ENCODE data around the gene CDC6.

CDC6 gene, protein sequence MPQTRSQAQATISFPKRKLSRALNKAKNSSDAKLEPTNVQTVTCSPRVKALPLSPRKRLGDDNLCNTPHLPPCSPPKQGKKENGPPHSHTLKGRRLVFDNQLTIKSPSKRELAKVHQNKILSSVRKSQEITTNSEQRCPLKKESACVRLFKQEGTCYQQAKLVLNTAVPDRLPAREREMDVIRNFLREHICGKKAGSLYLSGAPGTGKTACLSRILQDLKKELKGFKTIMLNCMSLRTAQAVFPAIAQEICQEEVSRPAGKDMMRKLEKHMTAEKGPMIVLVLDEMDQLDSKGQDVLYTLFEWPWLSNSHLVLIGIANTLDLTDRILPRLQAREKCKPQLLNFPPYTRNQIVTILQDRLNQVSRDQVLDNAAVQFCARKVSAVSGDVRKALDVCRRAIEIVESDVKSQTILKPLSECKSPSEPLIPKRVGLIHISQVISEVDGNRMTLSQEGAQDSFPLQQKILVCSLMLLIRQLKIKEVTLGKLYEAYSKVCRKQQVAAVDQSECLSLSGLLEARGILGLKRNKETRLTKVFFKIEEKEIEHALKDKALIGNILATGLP

GRCh38 chr17:40287494-40288369, at the start of gene CDC6:
Gene CDC6, plus strand, starts transcription at chr17:40287879. Its CDS starts 1,542 bp downstream, at chr17:40289421.
- in situ Hi-C loops (cut with HindIII; ENCODE audit: low sequenced_read_pairs): loop anchor here (25.0 kb wide), 1 partner anchor 100 kb away; the partner anchor contains the start of gene RAPGEFL1
- peak; percentile 99 for DNase-seq (ENCODE audit: low read depth, low spot score)

DNA sequence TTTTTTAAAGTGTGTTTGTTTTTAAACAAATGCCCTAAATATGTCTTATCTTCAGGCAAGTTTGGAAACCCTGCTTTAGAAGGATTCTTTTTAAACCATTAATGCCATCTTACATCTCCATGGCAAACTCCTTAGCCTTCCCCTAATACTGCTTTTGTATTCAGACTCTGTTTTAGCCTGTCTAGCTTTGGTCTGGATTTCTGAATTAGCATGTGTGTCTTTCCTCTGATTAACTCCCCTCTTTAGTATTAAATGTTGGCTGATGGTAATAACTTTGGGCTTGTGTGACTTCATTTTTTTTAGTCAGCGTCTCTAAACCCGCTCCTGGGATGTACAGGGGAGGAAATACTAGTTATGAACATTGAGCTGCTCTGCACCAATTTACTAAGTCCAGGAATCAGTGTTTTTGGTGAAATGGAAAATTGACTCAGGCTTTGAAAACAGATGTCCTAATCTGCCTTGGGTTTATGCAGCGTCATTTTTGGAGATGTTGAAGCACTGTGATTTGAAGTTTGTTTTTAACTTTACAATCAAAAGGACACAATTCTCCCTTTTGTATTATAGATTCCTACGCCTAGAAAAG, 46.3 kb upstream of the CDC6 start:
- no peak for DNase-seq (ENCODE audit: low read depth, low spot score)
- in situ Hi-C loops (cut with HindIII; ENCODE audit: low sequenced_read_pairs): no loop called here
- TF ChIP-seq, protein P1, sequence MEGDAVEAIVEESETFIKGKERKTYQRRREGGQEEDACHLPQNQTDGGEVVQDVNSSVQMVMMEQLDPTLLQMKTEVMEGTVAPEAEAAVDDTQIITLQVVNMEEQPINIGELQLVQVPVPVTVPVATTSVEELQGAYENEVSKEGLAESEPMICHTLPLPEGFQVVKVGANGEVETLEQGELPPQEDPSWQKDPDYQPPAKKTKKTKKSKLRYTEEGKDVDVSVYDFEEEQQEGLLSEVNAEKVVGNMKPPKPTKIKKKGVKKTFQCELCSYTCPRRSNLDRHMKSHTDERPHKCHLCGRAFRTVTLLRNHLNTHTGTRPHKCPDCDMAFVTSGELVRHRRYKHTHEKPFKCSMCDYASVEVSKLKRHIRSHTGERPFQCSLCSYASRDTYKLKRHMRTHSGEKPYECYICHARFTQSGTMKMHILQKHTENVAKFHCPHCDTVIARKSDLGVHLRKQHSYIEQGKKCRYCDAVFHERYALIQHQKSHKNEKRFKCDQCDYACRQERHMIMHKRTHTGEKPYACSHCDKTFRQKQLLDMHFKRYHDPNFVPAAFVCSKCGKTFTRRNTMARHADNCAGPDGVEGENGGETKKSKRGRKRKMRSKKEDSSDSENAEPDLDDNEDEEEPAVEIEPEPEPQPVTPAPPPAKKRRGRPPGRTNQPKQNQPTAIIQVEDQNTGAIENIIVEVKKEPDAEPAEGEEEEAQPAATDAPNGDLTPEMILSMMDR (IDR thresholded peaks at IDR 0.05; ENCODE audit: low read depth, low read length): no peak
- H3K4me3 ChIP-seq (ENCODE audit: low read depth, low read length): no peak overlapping the region

More at GRCh38 chr17:40287494-40288369, at the start of gene CDC6:
- H3K4me3 ChIP-seq (ENCODE audit: low read depth, low read length): peak within 1 kb of the TSS; percentile 70
- TF ChIP-seq, protein P1 (IDR thresholded peaks at IDR 0.05; ENCODE audit: low read depth, low read length): no peak

DNA sequence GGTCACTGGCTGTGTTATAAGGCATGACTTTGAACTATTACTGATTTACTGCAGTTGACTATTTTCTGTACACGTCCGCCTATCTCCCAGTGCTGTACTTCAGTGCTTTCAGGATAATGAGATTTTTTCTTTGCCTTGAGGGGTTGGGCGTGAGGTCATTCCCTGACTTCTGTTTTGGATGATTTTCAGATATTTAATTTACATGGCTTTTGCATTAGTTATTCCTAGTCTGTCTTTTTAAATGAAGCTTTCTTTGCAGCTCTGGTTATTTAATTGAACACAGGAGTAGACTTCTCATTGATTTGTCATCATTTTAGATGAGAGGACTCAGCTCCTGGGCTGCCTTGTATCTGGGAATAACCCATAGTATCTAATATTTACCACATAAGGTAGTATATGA, 44.9 kb upstream of the CDC6 start:
- DNase-seq (ENCODE audit: low read depth, low spot score): no peak
- in situ Hi-C loops (cut with HindIII; ENCODE audit: low sequenced_read_pairs): no loop called here
- TF ChIP-seq, protein P1 (IDR thresholded peaks at IDR 0.05; ENCODE audit: low read depth, low read length): no peak
- no peak overlapping the region for H3K4me3 ChIP-seq (ENCODE audit: low read depth, low read length)

DNA sequence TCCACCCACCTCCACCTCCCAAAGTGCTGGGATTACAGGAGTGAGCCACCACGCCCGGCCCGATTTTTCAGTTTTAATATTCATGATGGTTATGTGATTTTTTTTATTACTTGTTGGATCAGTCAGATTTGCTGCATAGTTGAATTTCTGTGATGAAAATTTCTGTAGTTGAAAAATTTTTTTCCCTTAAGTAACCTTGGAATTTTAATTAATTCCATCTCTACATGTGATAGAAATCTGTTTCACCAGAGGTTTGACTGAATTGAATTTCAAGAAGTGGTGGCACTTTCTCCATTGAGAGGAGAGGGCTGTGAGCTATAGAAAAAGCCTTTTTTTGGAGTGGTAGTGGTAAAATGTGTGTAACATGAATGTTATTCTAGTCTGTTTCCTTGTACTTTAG, 43.9 kb upstream of the CDC6 start:
- in situ Hi-C loops (cut with HindIII; ENCODE audit: low sequenced_read_pairs): no loop called here
- TF ChIP-seq, protein P1 (IDR thresholded peaks at IDR 0.05; ENCODE audit: low read depth, low read length): no peak
- no peak overlapping the region for H3K4me3 ChIP-seq (ENCODE audit: low read depth, low read length)
- no peak for DNase-seq (ENCODE audit: low read depth, low spot score)

GRCh38 chr17:40244255-40244654, 43.4 kb upstream of the CDC6 start:
- no peak for DNase-seq (ENCODE audit: low read depth, low spot score)
- in situ Hi-C loops (cut with HindIII; ENCODE audit: low sequenced_read_pairs): no loop called here
- no peak overlapping the region for H3K4me3 ChIP-seq (ENCODE audit: low read depth, low read length)
- TF ChIP-seq, protein P1 (IDR thresholded peaks at IDR 0.05; ENCODE audit: low read depth, low read length): no peak

- no peak overlapping the region for H3K4me3 ChIP-seq (ENCODE audit: low read depth, low read length)
- in situ Hi-C loops (cut with HindIII; ENCODE audit: low sequenced_read_pairs): no loop called here
- TF ChIP-seq, protein P1 (IDR thresholded peaks at IDR 0.05; ENCODE audit: low read depth, low read length): no peak
- DNase-seq (ENCODE audit: low read depth, low spot score): no peak
Observed at GRCh38 chr17:40247926-40248495, 39.7 kb upstream of the CDC6 start.
